CD4-positive, alpha-beta T cell treated with Interleukin-15 for 1 hour (primary cell): ENCODE measurements around the gene LCE3A.
"Not testable (repeated sequence)": the region's sequence is repeated elsewhere in the genome, so short reads cannot be mapped to it uniquely, and the experiment has no call there.

Experiments
- DNase-seq: peaks from one replicate; pipeline ENCODE4 v3.0.0-alpha.2; 2020

LCE3A gene, protein sequence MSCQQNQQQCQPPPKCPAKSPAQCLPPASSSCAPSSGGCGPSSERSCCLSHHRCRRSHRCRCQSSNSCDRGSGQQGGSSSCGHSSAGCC

GRCh38 chr1:152622803-152623202 is at the start of gene LCE3A:
LCE3A (minus strand) TSS chr1:152623103; CDS start chr1:152623103, 0 bp downstream.
- DNase-seq, result no peak

DNA sequence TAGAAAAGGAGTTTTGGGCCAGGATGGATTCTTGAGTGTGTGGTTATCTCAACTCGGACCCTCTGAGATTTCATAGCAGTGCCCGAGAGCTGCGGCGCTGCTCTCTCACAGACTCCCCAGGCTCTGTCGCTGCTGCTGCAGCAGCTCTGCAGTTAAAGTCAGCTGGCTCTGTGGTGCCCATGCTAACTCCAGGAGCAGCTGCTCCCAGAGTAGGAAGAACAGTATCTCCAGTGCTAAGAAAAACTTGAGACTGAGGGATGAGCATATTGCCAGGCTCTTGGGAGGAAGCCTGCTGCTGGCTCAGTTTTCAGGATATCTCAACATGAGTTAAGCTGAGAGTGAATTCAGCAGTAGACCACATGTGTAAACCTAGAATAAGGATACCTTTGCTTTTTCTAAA is 44.7 kb upstream of the LCE3A start:
- DNase-seq, result no peak

- not testable (repeated sequence) for DNase-seq
These were observed 43.3 kb upstream of the LCE3A start for GRCh38 chr1:152666171-152666570.

DNA sequence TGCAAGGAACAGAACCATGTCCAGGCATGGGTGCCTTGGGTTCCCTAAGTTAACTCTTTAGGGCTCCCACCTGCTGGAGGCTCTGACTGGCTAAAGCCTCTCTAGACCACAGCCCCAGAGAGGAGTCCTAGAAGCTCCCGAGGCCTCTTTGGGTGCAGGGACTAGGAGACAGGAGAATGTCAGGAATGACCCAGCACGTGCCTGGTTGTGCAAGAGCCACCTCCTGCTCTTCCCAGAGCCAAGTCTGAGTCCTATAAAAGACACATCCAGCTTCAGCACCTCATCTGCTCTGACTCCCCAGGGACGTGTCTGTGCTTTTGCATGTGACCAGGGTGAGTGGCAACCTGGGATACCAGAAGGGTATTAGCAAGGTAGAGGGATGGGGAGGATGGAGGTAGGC is 40.2 kb upstream of the LCE3A start, which contains the start of gene LCE2D:
LCE2D (plus strand) TSS at position 283 of the 400 bp plus-strand sequence. CDS start 726 bp downstream, outside the sequence.
- no peak for DNase-seq

DNA sequence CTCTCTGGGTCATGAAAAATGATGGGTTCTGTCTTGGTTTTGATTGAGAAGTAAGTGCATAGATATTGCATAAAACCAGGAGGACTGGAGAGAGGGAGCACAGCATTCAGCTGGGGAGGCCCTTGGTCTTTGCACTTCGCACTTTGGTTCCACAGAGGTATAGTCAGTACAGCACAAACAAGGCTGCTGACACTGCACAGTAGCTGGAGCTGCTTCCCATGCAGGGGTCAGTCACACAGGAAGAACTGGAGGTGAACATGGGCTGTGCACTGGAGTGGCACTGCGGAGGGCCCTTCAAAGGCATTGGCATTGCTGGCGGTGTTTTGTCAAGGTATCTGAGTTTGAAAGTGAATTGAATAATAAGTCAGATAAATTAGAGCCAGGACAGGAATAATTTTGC is 35.7 kb upstream of the LCE3A start:
- DNase-seq, result no peak

DNA sequence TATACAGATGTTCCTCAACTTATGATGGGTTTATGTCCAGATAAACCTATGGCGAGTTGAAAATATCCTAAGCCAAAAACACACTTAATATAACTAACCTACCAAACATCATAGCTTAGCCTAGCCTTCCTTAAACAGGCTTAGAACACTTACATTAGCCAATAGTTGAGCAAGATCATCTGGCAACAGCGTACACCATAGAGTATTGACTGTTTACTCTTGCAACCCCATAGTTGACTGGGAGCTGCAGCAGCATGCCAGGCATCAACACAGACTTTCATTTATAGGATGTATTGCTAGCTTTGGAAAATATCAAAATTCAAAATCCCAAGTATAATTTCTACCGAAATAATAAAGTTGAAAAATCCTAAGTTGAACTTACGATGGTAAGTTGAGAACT is 34.8 kb upstream of the LCE3A start:
- DNase-seq, result no peak

DNA sequence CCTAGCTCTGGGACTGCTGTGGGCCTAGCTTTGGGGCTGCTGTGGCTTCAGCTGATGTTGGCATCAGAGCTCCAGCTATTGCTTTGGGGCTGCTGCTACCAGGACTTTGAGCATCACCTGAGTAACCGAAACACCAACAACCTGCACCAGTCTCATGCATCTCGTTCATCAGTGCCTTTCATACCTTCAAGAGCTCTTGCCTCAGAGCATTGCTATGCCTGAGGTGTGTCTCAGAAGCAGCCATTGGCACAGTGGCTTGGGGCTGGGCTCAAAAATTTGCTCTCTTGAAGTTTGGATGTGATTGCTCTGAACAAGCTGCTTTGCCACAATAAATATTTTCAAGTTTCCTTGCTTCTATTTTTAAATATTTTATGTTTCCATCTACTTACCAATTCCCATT is 33.6 kb upstream of the LCE3A start:
- no peak for DNase-seq

GRCh38 chr1:152654110-152654509 is 31.2 kb upstream of the LCE3A start:
- no peak for DNase-seq

DNA sequence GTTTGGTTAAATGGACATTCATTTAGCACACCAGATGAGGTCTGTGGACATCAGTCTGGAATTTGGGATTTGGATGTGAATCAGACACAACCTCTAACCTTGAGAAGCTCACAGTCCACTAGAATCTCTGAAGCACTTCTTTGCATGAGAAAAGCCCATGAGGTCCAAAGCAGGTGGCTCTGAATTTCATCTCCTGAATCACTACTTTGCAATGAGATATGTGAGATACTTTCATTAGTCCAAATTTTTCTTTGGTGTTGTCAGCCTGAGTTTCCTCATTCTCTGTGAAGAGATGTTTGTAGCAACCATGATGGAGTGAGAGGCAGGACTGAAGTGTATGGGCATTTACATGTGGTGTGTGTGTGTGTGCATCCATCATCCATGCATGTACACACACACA is 23.8 kb upstream of the LCE3A start:
- no peak for DNase-seq

- DNase-seq, result no peak
These were observed 22.2 kb upstream of the LCE3A start for GRCh38 chr1:152645146-152645545.

DNA sequence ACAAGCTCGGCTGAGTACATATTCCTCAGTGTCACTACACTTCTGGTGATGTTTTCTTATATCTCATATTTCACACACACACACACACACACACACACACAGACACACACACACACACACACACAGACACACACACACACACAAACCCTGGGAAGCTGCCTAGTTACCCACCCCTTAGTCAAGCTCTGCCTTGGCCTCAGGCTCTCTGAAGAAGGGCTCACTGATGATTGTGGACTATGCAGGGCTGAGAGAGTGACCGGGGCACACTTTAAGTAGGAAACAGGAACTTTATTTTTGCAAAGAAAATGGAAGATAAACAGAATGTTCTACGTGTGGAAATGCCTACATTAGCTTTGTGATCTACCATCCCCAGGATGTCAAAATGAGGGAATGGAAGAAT is 21.0 kb upstream of the LCE3A start:
- no peak for DNase-seq

DNA sequence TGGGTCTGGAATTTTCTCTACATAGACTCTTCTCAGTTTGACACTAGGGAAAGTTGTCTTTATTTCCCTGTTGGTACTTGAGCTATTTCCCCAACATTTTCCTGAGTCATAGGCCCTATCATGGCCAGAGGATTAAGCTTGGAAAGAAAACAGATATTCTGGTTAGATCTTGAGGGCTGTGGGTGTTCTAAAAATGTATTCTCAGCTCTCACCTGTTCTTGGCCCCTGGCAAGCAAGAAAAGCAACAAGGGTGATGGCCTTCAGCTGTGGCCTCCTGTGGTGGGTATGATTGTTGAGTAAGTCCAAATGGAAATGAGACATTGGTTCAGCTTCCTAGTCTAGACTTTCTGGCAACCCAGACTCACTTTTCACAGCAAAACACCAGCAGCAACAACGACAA is 17.4 kb upstream of the LCE3A start:
- DNase-seq, result no peak

DNA sequence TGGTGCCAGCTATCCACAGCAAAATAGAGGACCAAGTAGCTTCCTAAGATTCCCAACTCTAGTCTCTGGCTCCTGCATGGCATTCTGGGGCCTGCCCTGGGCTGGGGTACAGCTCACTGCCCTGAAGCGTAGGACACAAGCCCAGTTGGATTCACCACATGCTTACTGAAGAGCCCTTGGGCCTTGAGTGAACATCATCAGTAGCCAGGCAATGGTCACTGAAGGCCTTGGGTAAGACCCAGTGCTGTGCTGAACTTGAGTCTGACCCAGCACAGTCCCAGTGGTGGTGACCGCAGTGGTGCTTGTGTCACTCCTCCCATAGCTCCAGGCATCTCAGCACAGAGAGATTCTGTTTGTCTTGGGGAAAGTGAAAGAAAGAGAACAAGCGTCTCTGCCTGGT is 7.7 kb upstream of the LCE3A start:
- DNase-seq, result no peak

- DNase-seq, result no peak
These were observed 3.8 kb upstream of the LCE3A start for GRCh38 chr1:152626744-152627143.

- no peak for DNase-seq
These were observed 421 bp upstream of the LCE3A start for GRCh38 chr1:152623203-152623844.

DNA sequence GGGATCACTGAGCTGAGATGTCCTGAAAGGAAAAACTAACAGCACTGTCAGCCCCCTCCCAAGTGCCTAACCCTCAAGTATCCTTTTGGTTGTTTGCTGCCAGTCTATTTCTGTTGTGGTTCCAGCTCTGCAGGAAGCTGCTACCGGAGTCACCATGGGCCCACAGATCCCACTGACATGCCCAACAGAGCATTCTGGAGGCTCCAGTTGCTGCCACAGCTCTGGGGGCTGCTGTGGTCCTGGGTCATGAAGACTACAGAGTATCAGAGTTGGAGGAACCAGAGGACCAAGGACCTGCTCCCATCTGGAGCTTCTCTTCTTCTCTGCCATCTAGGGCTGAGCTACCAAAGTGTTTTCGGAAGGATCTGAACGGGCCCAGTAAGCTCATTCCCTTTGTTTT is 910 bp downstream of the LCE3A start:
- no peak for DNase-seq

DNA sequence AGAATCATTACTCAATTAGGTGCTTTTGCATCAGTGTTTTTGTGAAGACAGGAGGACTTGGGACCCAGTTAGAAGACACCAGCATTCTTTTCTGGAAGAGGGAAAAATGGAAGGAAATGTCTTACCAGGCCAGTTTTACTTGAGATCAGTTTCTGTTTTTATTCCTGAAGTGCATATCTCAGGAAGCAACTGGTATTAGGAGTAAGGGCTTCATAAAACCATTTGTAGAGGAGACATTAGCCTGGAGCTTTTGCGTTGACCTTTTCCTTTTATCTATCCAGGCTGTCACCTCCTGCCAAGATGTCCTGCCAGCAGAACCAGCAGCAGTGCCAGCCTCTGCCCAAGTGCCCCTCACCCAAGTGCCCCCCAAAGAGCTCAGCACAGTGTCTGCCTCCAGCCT is 9.4 kb downstream of the LCE3A start, which contains the start of gene LCE3B:
LCE3B (plus strand) TSS at position 301 of the 400 bp plus-strand sequence; CDS start at position 301, 0 bp downstream.
- DNase-seq, result no peak

DNA sequence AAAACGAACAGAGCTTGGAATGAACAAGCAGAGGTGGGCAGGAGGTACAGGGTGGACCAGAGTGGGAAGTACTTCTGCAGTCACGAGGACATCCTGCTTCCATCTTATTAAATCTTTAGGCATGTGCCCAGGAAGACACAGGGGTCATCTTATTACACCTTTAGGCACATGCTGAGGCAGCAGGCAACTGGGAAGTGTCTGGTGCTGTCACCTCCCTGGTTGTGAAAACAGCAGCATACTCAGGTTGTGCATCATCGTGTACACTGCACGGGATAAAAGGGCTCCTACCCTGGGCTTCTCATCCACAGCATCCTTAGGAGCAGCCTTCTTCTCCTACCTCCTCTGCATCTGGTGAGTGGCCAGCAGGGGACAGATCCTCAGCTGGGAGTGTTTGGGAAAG is 23.0 kb downstream of the LCE3A start, which contains the start of gene LCE3C:
LCE3C (plus strand) TSS at position 301 of the 400 bp plus-strand sequence. CDS start 498 bp downstream, outside the sequence.
- DNase-seq, result no peak

DNA sequence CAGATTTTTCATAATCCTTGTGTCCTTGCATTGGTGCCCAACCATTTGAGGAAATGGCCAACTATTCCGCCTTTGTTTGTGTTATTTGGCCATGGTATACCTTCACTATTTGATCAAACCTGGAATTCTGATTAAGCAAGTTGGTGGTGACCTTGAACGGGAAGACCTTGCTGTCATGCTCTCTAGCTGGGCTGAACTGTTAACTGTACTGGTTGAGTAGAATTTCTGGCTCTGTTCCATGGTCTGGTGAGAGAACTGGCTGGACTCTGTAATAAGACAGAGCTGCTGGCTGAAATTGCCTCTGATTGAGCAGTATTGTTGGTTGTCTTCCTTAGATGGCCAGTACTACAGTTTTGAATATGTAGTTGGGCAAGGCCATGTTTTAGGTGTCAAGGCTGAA is 25.9 kb downstream of the LCE3A start:
- no peak for DNase-seq

DNA sequence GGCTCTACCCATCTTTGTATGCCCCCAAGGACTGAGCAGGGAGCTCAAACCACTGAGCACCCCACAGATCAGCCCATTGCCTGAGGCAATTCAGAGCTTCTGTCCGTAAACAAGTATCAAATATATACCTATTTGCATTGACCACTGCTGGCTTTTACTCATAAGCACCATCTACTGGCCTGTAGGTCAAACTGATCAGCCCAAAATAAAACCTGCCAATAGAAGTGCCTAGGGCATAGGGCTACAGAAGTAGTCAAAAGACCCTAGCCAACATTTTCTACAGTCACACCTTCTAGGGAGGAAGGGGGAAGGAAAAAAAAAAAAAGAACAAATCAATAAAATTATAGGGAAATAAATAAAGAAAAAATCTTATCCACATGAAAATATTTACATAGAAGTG is 37.3 kb downstream of the LCE3A start:
- no peak for DNase-seq

DNA sequence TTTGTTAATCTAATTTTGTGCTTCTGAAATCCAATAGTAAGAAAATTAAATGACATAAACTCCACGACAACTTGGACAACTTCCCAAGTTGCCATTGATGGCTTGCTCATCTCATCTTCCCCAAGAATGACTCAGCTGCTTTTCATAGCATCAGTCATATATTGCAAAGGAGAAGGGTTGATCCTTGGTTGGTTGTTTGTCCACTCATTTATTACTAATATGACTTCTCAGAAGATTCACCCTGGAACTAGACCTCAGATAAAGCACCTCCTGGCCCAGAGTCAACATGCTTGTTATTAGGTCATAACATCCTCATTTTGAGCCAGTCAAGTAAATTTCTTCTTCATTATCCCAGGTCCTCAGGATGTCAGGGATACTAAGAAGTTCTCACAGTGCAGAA is 40.3 kb downstream of the LCE3A start:
- no peak for DNase-seq

GRCh38 chr1:152580433-152580832 is 42.5 kb downstream of the LCE3A start, which contains the start of gene LCE3D:
LCE3D (minus strand) TSS chr1:152580516; CDS start chr1:152579936, 580 bp downstream.
- no peak for DNase-seq

GRCh38 chr1:152579526-152579925 is 43.4 kb downstream of the LCE3A start:
- not testable (repeated sequence) for DNase-seq

- no peak for DNase-seq
These were observed 45.7 kb downstream of the LCE3A start for GRCh38 chr1:152577168-152577567.
